IMR-90 (cell line): ENCODE data around the gene RIOX2. TPM values are rescaled to one million over a fixed set of nuclear protein-coding genes. Genes with fewer than 3 reads are reported as not detected.

Experiments
- ATAC-seq: fragments of 200-7000 bp; cut with Tn5 transposase; 2 replicates; pipeline ENCODE4 v1.9.1; 2020; ENCODE audit warnings: low read depth, mild to moderate bottlenecking, moderate library complexity
- BruUV-seq: library from RNA; stranded (reverse); fragments of 400-500 nt; replicated peaks from 2 replicates; lab custom pipeline; 2021; lab: Mats Ljungman, UMichigan
- CTCF ChIA-PET: fragments of 300-600 bp; formaldehyde crosslinking; extraction: SDS; loops from one replicate; lab custom pipeline; 2021; ENCODE audit warnings: antibody characterized with exemption; lab: Yijun Ruan, JAX
- POLR2A ChIA-PET: fragments of 300-600 bp; sonication (Branson Sonifier 250); formaldehyde crosslinking; loops from one replicate; lab custom pipeline; 2022; ENCODE audit warnings: antibody characterized with exemption; ENCODE audit not compliant: unreplicated experiment; lab: Charles Lee
- DNase-seq: peaks from one replicate; pipeline ENCODE4 v3.0.0; 2013
- H2AFZ ChIP-seq: replicated peaks from 2 replicates; pipeline ENCODE3; 2013; ENCODE audit warnings: low read length, mild to moderate bottlenecking; ENCODE audit not compliant: poor library complexity
- H2AK5ac ChIP-seq: 2 replicates; pipeline ENCODE4 v1.6.1; 2013; ENCODE audit warnings: low read depth, low read length, inconsistent platforms
- H2AK9ac ChIP-seq: replicated peaks from 2 replicates; pipeline ENCODE3; 2013; ENCODE audit warnings: mild to moderate bottlenecking, low read depth, low read length, moderate library complexity; ENCODE audit not compliant: poor library complexity
- H2BK120ac ChIP-seq: 2 replicates; pipeline ENCODE4 v1.6.1; 2013; ENCODE audit warnings: low read depth, low read length, inconsistent platforms
- H2BK15ac ChIP-seq: 3 replicates; pipeline ENCODE4 v1.6.1; 2013; ENCODE audit warnings: low read depth, low read length, inconsistent platforms
- H2BK20ac ChIP-seq: 2 replicates; pipeline ENCODE4 v1.6.1; 2013; ENCODE audit warnings: low read depth, mild to moderate bottlenecking, inconsistent platforms, low read length, moderate library complexity
- H2BK5ac ChIP-seq: 2 replicates; pipeline ENCODE4 v1.6.1; 2013; ENCODE audit warnings: mild to moderate bottlenecking, low read depth, low read length, inconsistent platforms; ENCODE audit not compliant: poor library complexity, severe bottlenecking
- H3K14ac ChIP-seq: replicated peaks from 2 replicates; pipeline ENCODE4 v1.6.1; 2013; ENCODE audit warnings: low read depth, low read length, inconsistent platforms
- H3K18ac ChIP-seq: 2 replicates; pipeline ENCODE4 v1.6.1; 2013; ENCODE audit warnings: low read depth, low read length, control low read depth
- H3K23ac ChIP-seq: 2 replicates; pipeline ENCODE4 v1.6.1; 2013; ENCODE audit warnings: low read depth, low read length, inconsistent platforms
- H3K27ac ChIP-seq: 2 replicates; pipeline ENCODE4 v1.5.1; 2013; ENCODE audit warnings: mild to moderate bottlenecking, control low read depth, low read length; ENCODE audit not compliant: insufficient read depth
- H3K27me3 ChIP-seq: 2 replicates; pipeline ENCODE4 v1.6.1; 2013; ENCODE audit warnings: low read length; ENCODE audit not compliant: control insufficient read depth, insufficient read depth
- H3K36me3 ChIP-seq: 2 replicates; pipeline ENCODE4 v1.6.1; 2013; ENCODE audit warnings: low read length, mixed read lengths; ENCODE audit not compliant: control insufficient read depth, insufficient read depth
- H3K4ac ChIP-seq: 2 replicates; pipeline ENCODE4 v1.6.1; 2013; ENCODE audit warnings: low read depth, low read length, inconsistent platforms
- H3K4me1 ChIP-seq: 2 replicates; pipeline ENCODE4 v1.6.1; 2013; ENCODE audit warnings: low read length, mixed read lengths; ENCODE audit not compliant: control insufficient read depth, insufficient read depth
- H3K4me2 ChIP-seq: 2 replicates; pipeline ENCODE4 v1.6.1; 2013; ENCODE audit warnings: low read depth, mild to moderate bottlenecking, control low read depth, low read length, moderate library complexity
- H3K4me3 ChIP-seq: 2 replicates; pipeline ENCODE4 v1.5.1; 2013; ENCODE audit warnings: low read depth, mild to moderate bottlenecking, control low read depth, low read length, moderate library complexity; ENCODE audit not compliant: insufficient read depth
- H3K56ac ChIP-seq: 2 replicates; pipeline ENCODE4 v1.6.1; 2013; ENCODE audit warnings: low read length, inconsistent platforms; ENCODE audit not compliant: insufficient read depth; ENCODE audit errors: extremely low read depth
- H3K79me1 ChIP-seq, 2 experiments: 2 replicates each; pipeline ENCODE4 v1.6.1; 2013; ENCODE audit warnings: low read length in 2 of 2, inconsistent platforms in 1 of 2, low read depth in 1 of 2
- H3K9ac ChIP-seq: 2 replicates; pipeline ENCODE4 v1.6.1; 2013; ENCODE audit warnings: low read depth, low read length, control low read depth
- H3K9me1 ChIP-seq: 2 replicates; pipeline ENCODE4 v1.6.1; 2013; ENCODE audit warnings: low read length, inconsistent platforms; ENCODE audit not compliant: insufficient read depth
- H3K9me3 ChIP-seq: 2 replicates; pipeline ENCODE4 v1.6.1; 2013; ENCODE audit warnings: low read length; ENCODE audit not compliant: control insufficient read depth, insufficient read depth
- H4K20me1 ChIP-seq: 2 replicates; pipeline ENCODE4 v1.6.1; 2013; ENCODE audit warnings: low read length, inconsistent platforms; ENCODE audit not compliant: insufficient read depth
- H4K5ac ChIP-seq: 2 replicates; pipeline ENCODE4 v1.6.1; 2013; ENCODE audit warnings: mild to moderate bottlenecking, low read depth, low read length, control low read depth
- H4K8ac ChIP-seq, 2 experiments: 2 replicates each; pipeline ENCODE4 v1.6.1; 2013; ENCODE audit warnings: low read depth in 2 of 2, low read length in 2 of 2, control low read depth in 1 of 2, inconsistent platforms in 1 of 2
- H4K91ac ChIP-seq: 2 replicates; pipeline ENCODE4 v1.6.1; 2013; ENCODE audit warnings: low read depth, low read length, inconsistent platforms; ENCODE audit not compliant: insufficient read depth
- BHLHE40 ChIP-seq: fragments of 150-350 bp; IDR thresholded peaks from 2 replicates; pipeline ENCODE4 v1.6.1; 2016; ENCODE audit warnings: mild to moderate bottlenecking, low read depth, low read length
- CEBPB ChIP-seq: IDR thresholded peaks from 2 replicates; pipeline ENCODE4 v1.6.1; 2012; ENCODE audit warnings: low read depth, low read length, improper control_type of control experiment
- CHD1 ChIP-seq: IDR thresholded peaks from 2 replicates; pipeline ENCODE4 v1.6.1; 2012; ENCODE audit warnings: low read depth, low read length, improper control_type of control experiment
- FOS ChIP-seq: fragments of 150-350 bp; IDR thresholded peaks from 2 replicates; pipeline ENCODE4 v1.6.1; 2016; ENCODE audit warnings: low read depth, low read length
- MAFK ChIP-seq: IDR thresholded peaks from 2 replicates; pipeline ENCODE4 v1.6.1; 2012; ENCODE audit warnings: low read depth, low read length, improper control_type of control experiment
- MAZ ChIP-seq: IDR thresholded peaks from 2 replicates; pipeline ENCODE4 v1.6.1; 2012; ENCODE audit warnings: low read depth, mild to moderate bottlenecking, low read length, improper control_type of control experiment, moderate library complexity, borderline replicate concordance
- MXI1 ChIP-seq: IDR thresholded peaks from 2 replicates; pipeline ENCODE4 v1.6.1; 2012; ENCODE audit warnings: low read depth, mild to moderate bottlenecking, low read length, moderate library complexity, borderline replicate concordance
- NFE2L2 ChIP-seq: fragments of 150-350 bp; IDR thresholded peaks from 2 replicates; pipeline ENCODE4 v1.6.1; 2016; ENCODE audit warnings: low read depth, mild to moderate bottlenecking, low read length
- POLR2A ChIP-seq: IDR thresholded peaks from 2 replicates; pipeline ENCODE4 v1.6.1; 2012; ENCODE audit warnings: mild to moderate bottlenecking, low read depth, low read length
- RAD21 ChIP-seq: IDR thresholded peaks from 2 replicates; pipeline ENCODE4 v1.6.1; 2012; ENCODE audit warnings: low read length, improper control_type of control experiment
- RCOR1 ChIP-seq: IDR thresholded peaks from 2 replicates; pipeline ENCODE4 v1.6.1; 2012; ENCODE audit warnings: mild to moderate bottlenecking, low read length, improper control_type of control experiment; ENCODE audit not compliant: insufficient replicate concordance
- RFX5 ChIP-seq: IDR thresholded peaks from 2 replicates; pipeline ENCODE4 v1.8.0; 2012; ENCODE audit warnings: low read depth, mild to moderate bottlenecking, low read length, moderate library complexity
- SMC3 ChIP-seq: fragments of 150-350 bp; IDR thresholded peaks from 2 replicates; pipeline ENCODE4 v1.6.1; 2016; ENCODE audit warnings: low read depth, mild to moderate bottlenecking, antibody characterized with exemption, low read length, moderate library complexity
- WGBS, 2 experiments: methylation state at CpG; one replicate each; pipeline versions ENCODE4 v1.1.5 to v1.1.7; 2013; ENCODE audit warnings: missing lambda C conversion rate in 2 of 2; ENCODE audit not compliant: insufficient read length in 1 of 2; ENCODE audit errors: extremely low coverage in 2 of 2; 5-methylcytosine and 5-hydroxymethylcytosine counted together
- dilution Hi-C: fragments of 300-500 bp; cut with HindIII; formaldehyde crosslinking; loops from one replicate; pipeline ENCODE4 v1.14.3; 2018; ENCODE audit warnings: low sequenced_read_pairs; ENCODE audit not compliant: unreplicated experiment
- in situ Hi-C: fragments of 300-500 bp; cut with MboI; formaldehyde crosslinking; loops from 3 replicates; pipeline ENCODE4 v1.14.3; 2019; ENCODE audit warnings: low sequenced_read_pairs, inconsistent platforms, mixed read lengths
- intact Hi-C: fragments of 100-400 bp; cut with micrococcal nuclease; formaldehyde crosslinking; loops from 2 replicates; pipeline ENCODE4 v1.10.0; 2022
- polyA plus RNA-seq, 3 experiments: library from polyadenylated mRNA; depleted of rRNA; stranded (reverse); fragments of >200 nt; gene quantifications; 2 replicates each; pipeline ENCODE4 v1.2.3, GENCODE V29; 2012; ENCODE audit warnings: low replicate concordance in 1 of 3
- total RNA-seq: library from RNA; depleted of rRNA; stranded (reverse); fragments of >200 nt; gene quantifications from 2 replicates; pipeline ENCODE4 v1.2.3, GENCODE V29; 2012
- TF ChIP-seq, protein P1 (sequence below): fragments of 150-350 bp; IDR thresholded peaks from 2 replicates; pipeline ENCODE4 v1.6.1; 2017; ENCODE audit warnings: mild to moderate bottlenecking, antibody characterized with exemption, low read length, low read depth
- TF ChIP-seq, protein P2 (sequence below): fragments of 150-350 bp; IDR thresholded peaks from 2 replicates; pipeline ENCODE4 v1.6.1; 2016; ENCODE audit warnings: low read depth, mild to moderate bottlenecking, low read length, moderate library complexity, borderline replicate concordance
- TF ChIP-seq, protein P3 (sequence below): conservative IDR thresholded peaks from 2 replicates; pipeline ENCODE4 v1.5.1; 2012; ENCODE audit warnings: mild to moderate bottlenecking, low read depth, low read length, improper control_type of control experiment

The RIOX2 gene
- total and polyA plus RNA-seq, 2 of the 4 experiments (the other 2 are of a cell fraction) = 17.2 to 26.7 TPM

DNA sequence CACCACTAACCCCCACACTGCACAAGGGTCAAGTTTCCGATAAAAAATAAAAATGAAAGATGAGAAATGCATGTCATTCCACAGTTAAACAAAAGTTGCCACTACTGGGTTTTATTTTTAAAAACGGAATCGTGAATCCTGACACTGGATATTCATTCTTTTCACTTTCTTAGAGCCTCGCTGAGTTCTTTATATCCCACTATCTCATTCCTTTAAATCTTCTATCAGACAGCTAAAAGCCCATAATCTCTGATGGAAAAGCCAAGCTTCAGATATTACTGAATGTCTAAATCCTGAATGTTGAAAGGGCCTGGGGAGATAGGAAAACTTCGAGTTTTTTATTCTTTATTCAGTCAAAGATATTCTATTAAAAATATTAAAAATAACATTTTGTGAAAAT, 11.7 kb downstream of the RIOX2 start:
- dilution Hi-C loops = no loop called here
- H3K9me3 ChIP-seq = no peaks in the 10 kb centered on the region
- no peaks in the 10 kb centered on the region for H4K20me1 ChIP-seq
- no peaks in the 10 kb centered on the region for H3K27me3 ChIP-seq
- no peak overlapping the region for H2BK120ac ChIP-seq
- no TSS peak for BruUV-seq
- H3K4me1 ChIP-seq = peaks cover 9% of the 10 kb centered on the region
- DNase-seq (no peak), ATAC-seq (no peak)
- no peak overlapping the region for H3K4ac ChIP-seq
- in situ Hi-C loops = no loop called here
- H2AK9ac ChIP-seq = no peak overlapping the region
- peaks cover 2 to 17% of the 10 kb centered on the region in 2 experiments; a peak in 2 of 4 replicates for H3K79me1 ChIP-seq
- no peak overlapping the region for H3K23ac ChIP-seq
- no peak overlapping the region for H4K5ac ChIP-seq
- peaks cover 11% of the 10 kb centered on the region for H3K36me3 ChIP-seq
- no peak overlapping the region for H3K4me2 ChIP-seq
- H3K14ac ChIP-seq = no peak overlapping the region
- no peak overlapping the region for H3K56ac ChIP-seq
- no peak overlapping the region for H2AK5ac ChIP-seq
- CTCF ChIA-PET = no interaction called here
- no peak overlapping the region for H2BK20ac ChIP-seq
- no peak overlapping the region for H2AFZ ChIP-seq
- no peak overlapping the region for H3K18ac ChIP-seq
- H3K4me3 ChIP-seq = no peak overlapping the region
- TF ChIP-seq, protein P1, sequence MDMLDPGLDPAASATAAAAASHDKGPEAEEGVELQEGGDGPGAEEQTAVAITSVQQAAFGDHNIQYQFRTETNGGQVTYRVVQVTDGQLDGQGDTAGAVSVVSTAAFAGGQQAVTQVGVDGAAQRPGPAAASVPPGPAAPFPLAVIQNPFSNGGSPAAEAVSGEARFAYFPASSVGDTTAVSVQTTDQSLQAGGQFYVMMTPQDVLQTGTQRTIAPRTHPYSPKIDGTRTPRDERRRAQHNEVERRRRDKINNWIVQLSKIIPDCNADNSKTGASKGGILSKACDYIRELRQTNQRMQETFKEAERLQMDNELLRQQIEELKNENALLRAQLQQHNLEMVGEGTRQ = no peak
- TF ChIP-seq, protein P2, sequence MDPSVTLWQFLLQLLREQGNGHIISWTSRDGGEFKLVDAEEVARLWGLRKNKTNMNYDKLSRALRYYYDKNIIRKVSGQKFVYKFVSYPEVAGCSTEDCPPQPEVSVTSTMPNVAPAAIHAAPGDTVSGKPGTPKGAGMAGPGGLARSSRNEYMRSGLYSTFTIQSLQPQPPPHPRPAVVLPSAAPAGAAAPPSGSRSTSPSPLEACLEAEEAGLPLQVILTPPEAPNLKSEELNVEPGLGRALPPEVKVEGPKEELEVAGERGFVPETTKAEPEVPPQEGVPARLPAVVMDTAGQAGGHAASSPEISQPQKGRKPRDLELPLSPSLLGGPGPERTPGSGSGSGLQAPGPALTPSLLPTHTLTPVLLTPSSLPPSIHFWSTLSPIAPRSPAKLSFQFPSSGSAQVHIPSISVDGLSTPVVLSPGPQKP = no peak
- no peak for TF ChIP-seq MAZ
- no peak for TF ChIP-seq MXI1
- no peak for TF ChIP-seq CHD1
- no peak for TF ChIP-seq SMC3
- TF ChIP-seq RFX5 = no peak
- TF ChIP-seq BHLHE40 = no peak
- TF ChIP-seq NFE2L2 = no peak
- TF ChIP-seq MAFK = no peak
- no peak for TF ChIP-seq RAD21
- TF ChIP-seq FOS = no peak
- TF ChIP-seq, protein P3, sequence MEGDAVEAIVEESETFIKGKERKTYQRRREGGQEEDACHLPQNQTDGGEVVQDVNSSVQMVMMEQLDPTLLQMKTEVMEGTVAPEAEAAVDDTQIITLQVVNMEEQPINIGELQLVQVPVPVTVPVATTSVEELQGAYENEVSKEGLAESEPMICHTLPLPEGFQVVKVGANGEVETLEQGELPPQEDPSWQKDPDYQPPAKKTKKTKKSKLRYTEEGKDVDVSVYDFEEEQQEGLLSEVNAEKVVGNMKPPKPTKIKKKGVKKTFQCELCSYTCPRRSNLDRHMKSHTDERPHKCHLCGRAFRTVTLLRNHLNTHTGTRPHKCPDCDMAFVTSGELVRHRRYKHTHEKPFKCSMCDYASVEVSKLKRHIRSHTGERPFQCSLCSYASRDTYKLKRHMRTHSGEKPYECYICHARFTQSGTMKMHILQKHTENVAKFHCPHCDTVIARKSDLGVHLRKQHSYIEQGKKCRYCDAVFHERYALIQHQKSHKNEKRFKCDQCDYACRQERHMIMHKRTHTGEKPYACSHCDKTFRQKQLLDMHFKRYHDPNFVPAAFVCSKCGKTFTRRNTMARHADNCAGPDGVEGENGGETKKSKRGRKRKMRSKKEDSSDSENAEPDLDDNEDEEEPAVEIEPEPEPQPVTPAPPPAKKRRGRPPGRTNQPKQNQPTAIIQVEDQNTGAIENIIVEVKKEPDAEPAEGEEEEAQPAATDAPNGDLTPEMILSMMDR = no peak
- no peak for TF ChIP-seq CEBPB
- TF ChIP-seq RCOR1 = no peak
- no peak for TF ChIP-seq POLR2A
- intact Hi-C loops = no loop called here
- H3K9ac ChIP-seq = no peak overlapping the region
- H4K91ac ChIP-seq = no peak overlapping the region
- POLR2A ChIA-PET = no interaction called here
- no peak overlapping the region for H2BK15ac ChIP-seq
- H2BK5ac ChIP-seq = no peak overlapping the region
- peaks cover 9% of the 10 kb centered on the region; the same call in 1 of the 2 replicates for H3K9me1 ChIP-seq
- H4K8ac ChIP-seq = no peak overlapping the region
- H3K27ac ChIP-seq = no peak overlapping the region
- WGBS, 2 experiments = 80% methylated on average over 2 of the region's 5 CpGs; no CpG with 5 or more reads in 1 of the 2 experiments
